Measurements from ENCODE around the gene CCDC149.

The CCDC149 gene

GRCh38 chr4:24772061-24772705 is 140.7 kb downstream of the CCDC149 start:
- no peak for DNase-seq

- DNase-seq: no peak
These were observed 141.6 kb downstream of the CCDC149 start for GRCh38 chr4:24771241-24771640.

- DNase-seq: no peak
These were observed 142.2 kb downstream of the CCDC149 start for GRCh38 chr4:24770667-24771066.

- DNase-seq: no peak
These were observed 142.7 kb downstream of the CCDC149 start for GRCh38 chr4:24770032-24770584.

GRCh38 chr4:24769571-24769970 is 143.3 kb downstream of the CCDC149 start:
- DNase-seq: no peak

- no peak for DNase-seq
These were observed 144.2 kb downstream of the CCDC149 start for GRCh38 chr4:24768604-24769003.

- DNase-seq: no peak
These were observed 144.8 kb downstream of the CCDC149 start for GRCh38 chr4:24768006-24768405.

GRCh38 chr4:24765376-24765988 is 147.4 kb downstream of the CCDC149 start:
- DNase-seq: no peak

- no peak for DNase-seq
These were observed 148.5 kb downstream of the CCDC149 start for GRCh38 chr4:24764345-24764744.

- DNase-seq: no peak
These were observed 149.1 kb downstream of the CCDC149 start for GRCh38 chr4:24763631-24764297.
